ENCODE data around the gene PIK3CD. TPM values are rescaled to one million over a fixed set of nuclear protein-coding genes. Genes with fewer than 3 reads are reported as not detected.

PIK3CD gene
- total RNA-seq, 1 donor from 2014 or later: 5.0 TPM

DNA sequence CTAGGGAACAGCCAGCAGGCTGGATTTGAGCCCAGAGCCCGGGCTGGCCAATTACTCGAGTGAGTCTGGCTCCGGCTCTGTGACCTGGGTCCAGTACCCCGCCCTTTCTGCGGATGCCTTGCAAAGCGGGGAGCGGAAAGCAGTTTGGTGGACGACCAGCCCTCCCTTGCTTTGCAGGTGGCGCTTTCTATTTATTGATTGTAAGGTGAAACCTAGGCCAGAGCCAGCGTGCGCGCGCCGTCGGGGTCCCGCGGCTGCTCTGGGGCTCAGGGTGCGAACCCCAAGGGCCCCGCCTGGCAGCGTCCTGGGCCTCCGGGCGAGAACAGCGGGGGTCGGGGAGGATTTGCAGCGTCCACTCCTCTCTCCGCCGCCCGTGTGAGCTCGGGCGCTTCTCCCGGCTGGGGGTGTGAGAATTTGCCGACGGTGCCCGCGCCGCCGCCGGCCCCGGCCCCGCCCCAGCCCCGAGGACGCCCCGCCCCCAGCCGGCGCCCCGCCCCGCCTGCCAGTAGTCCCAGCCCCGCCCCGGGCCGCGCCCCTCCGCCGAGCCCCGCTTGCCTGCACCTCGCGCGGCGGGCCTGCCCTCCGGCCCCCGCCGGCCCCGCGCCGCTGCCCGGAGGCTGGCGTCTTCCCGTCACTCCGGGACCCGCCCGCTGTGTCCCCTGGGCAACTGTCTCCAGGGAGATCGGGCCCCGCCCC lies 37.6 kb downstream of the PIK3CD start:
- peaks cover 1% of the 10 kb centered on the region for H3K36me3 ChIP-seq (ENCODE audit: control insufficient read depth, insufficient read depth, low read length)
- TF ChIP-seq, protein P1, sequence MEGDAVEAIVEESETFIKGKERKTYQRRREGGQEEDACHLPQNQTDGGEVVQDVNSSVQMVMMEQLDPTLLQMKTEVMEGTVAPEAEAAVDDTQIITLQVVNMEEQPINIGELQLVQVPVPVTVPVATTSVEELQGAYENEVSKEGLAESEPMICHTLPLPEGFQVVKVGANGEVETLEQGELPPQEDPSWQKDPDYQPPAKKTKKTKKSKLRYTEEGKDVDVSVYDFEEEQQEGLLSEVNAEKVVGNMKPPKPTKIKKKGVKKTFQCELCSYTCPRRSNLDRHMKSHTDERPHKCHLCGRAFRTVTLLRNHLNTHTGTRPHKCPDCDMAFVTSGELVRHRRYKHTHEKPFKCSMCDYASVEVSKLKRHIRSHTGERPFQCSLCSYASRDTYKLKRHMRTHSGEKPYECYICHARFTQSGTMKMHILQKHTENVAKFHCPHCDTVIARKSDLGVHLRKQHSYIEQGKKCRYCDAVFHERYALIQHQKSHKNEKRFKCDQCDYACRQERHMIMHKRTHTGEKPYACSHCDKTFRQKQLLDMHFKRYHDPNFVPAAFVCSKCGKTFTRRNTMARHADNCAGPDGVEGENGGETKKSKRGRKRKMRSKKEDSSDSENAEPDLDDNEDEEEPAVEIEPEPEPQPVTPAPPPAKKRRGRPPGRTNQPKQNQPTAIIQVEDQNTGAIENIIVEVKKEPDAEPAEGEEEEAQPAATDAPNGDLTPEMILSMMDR (IDR thresholded peaks at IDR 0.05; ENCODE audit: insufficient read depth, low read length, severe bottlenecking): no peak
- DNase-seq (ENCODE audit: low read depth) (peak; percentile 36), FAIRE-seq (no peak)
- peak overlapping the region; percentile 56 for H3K4me3 ChIP-seq (ENCODE audit: low read depth, low read length)
- H3K27me3 ChIP-seq (ENCODE audit: control insufficient read depth, insufficient read depth, low read length): no peaks in the 10 kb centered on the region

DNA sequence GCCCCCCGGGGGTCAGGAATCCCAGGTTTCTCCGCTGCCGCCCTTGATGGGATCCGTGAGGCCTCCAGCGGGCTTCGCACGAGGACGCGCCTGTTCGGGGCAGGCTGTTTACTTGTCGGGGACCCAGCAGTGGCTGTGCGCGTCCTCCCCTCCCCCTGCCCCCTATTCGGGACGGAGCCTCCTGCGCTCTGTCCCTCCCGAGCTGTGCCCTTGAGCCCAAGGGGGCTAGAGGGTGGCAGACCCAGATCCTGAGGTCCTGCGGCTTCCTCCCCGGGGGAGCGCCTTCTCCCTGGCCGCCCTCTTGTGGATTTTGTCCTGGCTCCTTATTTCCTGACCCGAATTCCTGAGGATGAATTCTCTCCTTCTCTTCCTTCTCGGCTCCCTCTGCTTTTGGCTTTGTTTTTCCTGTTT lies 38.4 kb downstream of the PIK3CD start:
- H3K4me3 ChIP-seq (ENCODE audit: low read depth, low read length): peak overlapping the region; percentile 56
- H3K36me3 ChIP-seq (ENCODE audit: control insufficient read depth, insufficient read depth, low read length): peaks cover 1% of the 10 kb centered on the region
- no peak for FAIRE-seq
- DNase-seq (ENCODE audit: low read depth): no peak
- H3K27me3 ChIP-seq (ENCODE audit: control insufficient read depth, insufficient read depth, low read length): no peaks in the 10 kb centered on the region
- TF ChIP-seq, protein P1 (IDR thresholded peaks at IDR 0.05; ENCODE audit: insufficient read depth, low read length, severe bottlenecking): peak; percentile 25

DNA sequence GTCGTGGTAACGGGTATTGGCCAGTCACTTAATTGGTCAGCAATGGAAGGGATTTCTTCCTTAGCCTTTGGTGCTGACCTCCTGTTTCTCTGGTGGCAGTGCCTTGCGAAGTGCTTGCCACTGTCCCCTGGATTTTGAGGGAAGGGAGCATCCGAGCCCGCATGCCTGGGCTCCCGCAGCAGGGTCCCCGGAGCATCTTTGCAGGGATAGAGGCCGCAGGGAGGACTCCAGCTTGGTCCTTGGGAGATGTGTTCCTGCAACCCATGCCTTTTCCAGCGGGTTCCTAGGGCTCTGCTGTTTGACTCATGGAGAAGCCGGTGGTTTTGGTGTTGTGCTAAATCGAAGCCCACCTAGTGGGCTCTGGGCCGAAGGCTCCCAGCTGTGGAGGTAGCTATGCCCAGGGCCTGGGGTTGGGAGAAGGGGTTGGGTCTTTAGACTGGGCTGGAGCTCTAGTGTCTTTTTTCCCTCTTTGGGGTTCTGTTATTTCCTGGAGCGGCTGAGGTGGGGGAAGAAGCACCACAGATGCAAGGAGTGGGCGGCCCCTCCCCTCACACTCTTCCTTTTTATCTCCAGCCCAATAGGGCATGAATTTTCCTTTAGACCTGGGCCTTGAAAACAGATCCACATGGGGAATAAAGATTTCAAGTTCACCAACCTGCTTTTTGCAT lies 39.0 kb downstream of the PIK3CD start:
- Histone ChIP-seq H3K4me3 (ENCODE audit: low read depth, low read length) (peak overlapping the region; percentile 56), H3K27me3 (ENCODE audit: control insufficient read depth, insufficient read depth, low read length) (no peaks in the 10 kb centered on the region), H3K36me3 (ENCODE audit: control insufficient read depth, insufficient read depth, low read length) (peaks cover 1% of the 10 kb centered on the region)
- TF ChIP-seq, protein P1 (IDR thresholded peaks at IDR 0.05; ENCODE audit: insufficient read depth, low read length, severe bottlenecking): no peak
- no peak for DNase-seq (ENCODE audit: low read depth)
- no peak for FAIRE-seq

DNA sequence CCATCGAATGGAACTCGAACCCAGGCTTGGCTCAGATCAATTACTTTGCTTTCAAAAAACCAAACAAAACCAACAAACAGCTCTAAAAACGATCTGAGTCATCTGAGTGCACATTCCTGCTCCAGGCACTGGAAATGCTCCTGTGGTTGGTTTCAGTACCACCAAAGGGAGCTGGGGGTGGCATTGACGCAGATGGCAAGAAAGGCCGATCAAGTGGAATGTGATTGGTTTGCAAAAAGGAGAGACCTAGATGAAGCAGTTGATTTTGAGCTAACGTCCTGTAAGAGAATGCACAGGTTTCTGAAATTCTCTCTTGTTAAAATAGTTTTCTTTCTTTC lies 39.5 kb downstream of the PIK3CD start:
- DNase-seq (ENCODE audit: low read depth) (no peak), FAIRE-seq (no peak)
- Histone ChIP-seq H3K27me3 (ENCODE audit: control insufficient read depth, insufficient read depth, low read length) (no peaks in the 10 kb centered on the region), H3K4me3 (ENCODE audit: low read depth, low read length) (no peak overlapping the region), H3K36me3 (ENCODE audit: control insufficient read depth, insufficient read depth, low read length) (peaks cover 1% of the 10 kb centered on the region)
- TF ChIP-seq, protein P1 (IDR thresholded peaks at IDR 0.05; ENCODE audit: insufficient read depth, low read length, severe bottlenecking): no peak

DNA sequence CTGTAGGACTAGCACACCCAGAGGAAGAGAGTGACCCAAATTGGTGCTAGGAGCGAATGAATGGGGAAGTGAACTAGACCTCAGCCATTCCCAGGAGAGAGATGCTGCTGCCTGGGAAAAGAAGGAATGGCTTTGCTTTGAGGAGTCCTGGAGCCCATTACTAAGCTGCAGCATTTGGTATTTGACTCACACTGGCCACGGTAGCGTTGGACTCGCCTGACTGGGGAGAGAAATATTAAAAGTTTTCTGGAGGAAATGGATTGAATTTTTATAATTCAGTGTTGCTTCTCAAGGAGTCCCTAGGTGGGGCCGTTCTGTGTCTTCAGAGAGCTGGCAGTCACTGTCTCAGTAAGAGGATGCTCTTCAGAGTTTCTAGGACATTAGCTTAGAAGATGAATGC lies 40.2 kb downstream of the PIK3CD start:
- H3K4me3 ChIP-seq (ENCODE audit: low read depth, low read length): no peak overlapping the region
- DNase-seq (ENCODE audit: low read depth) (no peak), FAIRE-seq (peak; percentile 7)
- TF ChIP-seq, protein P1 (IDR thresholded peaks at IDR 0.05; ENCODE audit: insufficient read depth, low read length, severe bottlenecking): no peak
- no peaks in the 10 kb centered on the region for H3K27me3 ChIP-seq (ENCODE audit: control insufficient read depth, insufficient read depth, low read length)
- H3K36me3 ChIP-seq (ENCODE audit: control insufficient read depth, insufficient read depth, low read length): peaks cover 1% of the 10 kb centered on the region

All from bronchial epithelial cell (primary cell).